IMR-90 (cell line): ENCODE measurements around the gene PCDHB8. TPM values are rescaled to one million over a fixed set of nuclear protein-coding genes. Genes with fewer than 3 reads are reported as not detected.

Source experiments
- ATAC-seq: fragments of 200-7000 bp; cut with Tn5 transposase; 2 replicates; pipeline ENCODE4 v1.9.1; 2020; ENCODE audit warnings: low read depth, mild to moderate bottlenecking, moderate library complexity
- BruUV-seq: library from RNA; stranded (reverse); fragments of 400-500 nt; replicated peaks from 2 replicates; lab custom pipeline; 2021; lab: Mats Ljungman, UMichigan
- CTCF ChIA-PET: fragments of 300-600 bp; formaldehyde crosslinking; extraction: SDS; loops from one replicate; lab custom pipeline; 2021; ENCODE audit warnings: antibody characterized with exemption; lab: Yijun Ruan, JAX
- POLR2A ChIA-PET: fragments of 300-600 bp; sonication (Branson Sonifier 250); formaldehyde crosslinking; loops from one replicate; lab custom pipeline; 2022; ENCODE audit warnings: antibody characterized with exemption; ENCODE audit not compliant: unreplicated experiment; lab: Charles Lee
- DNase-seq: peaks from one replicate; pipeline ENCODE4 v3.0.0; 2013
- H2AFZ ChIP-seq: replicated peaks from 2 replicates; pipeline ENCODE3; 2013; ENCODE audit warnings: low read length, mild to moderate bottlenecking; ENCODE audit not compliant: poor library complexity
- H2AK5ac ChIP-seq: 2 replicates; pipeline ENCODE4 v1.6.1; 2013; ENCODE audit warnings: low read depth, low read length, inconsistent platforms
- H2AK9ac ChIP-seq: replicated peaks from 2 replicates; pipeline ENCODE3; 2013; ENCODE audit warnings: mild to moderate bottlenecking, low read depth, low read length, moderate library complexity; ENCODE audit not compliant: poor library complexity
- H2BK120ac ChIP-seq: 2 replicates; pipeline ENCODE4 v1.6.1; 2013; ENCODE audit warnings: low read depth, low read length, inconsistent platforms
- H2BK15ac ChIP-seq: 3 replicates; pipeline ENCODE4 v1.6.1; 2013; ENCODE audit warnings: low read depth, low read length, inconsistent platforms
- H2BK20ac ChIP-seq: 2 replicates; pipeline ENCODE4 v1.6.1; 2013; ENCODE audit warnings: low read depth, mild to moderate bottlenecking, inconsistent platforms, low read length, moderate library complexity
- H2BK5ac ChIP-seq: 2 replicates; pipeline ENCODE4 v1.6.1; 2013; ENCODE audit warnings: mild to moderate bottlenecking, low read depth, low read length, inconsistent platforms; ENCODE audit not compliant: poor library complexity, severe bottlenecking
- H3K14ac ChIP-seq: replicated peaks from 2 replicates; pipeline ENCODE4 v1.6.1; 2013; ENCODE audit warnings: low read depth, low read length, inconsistent platforms
- H3K18ac ChIP-seq: 2 replicates; pipeline ENCODE4 v1.6.1; 2013; ENCODE audit warnings: low read depth, low read length, control low read depth
- H3K23ac ChIP-seq: 2 replicates; pipeline ENCODE4 v1.6.1; 2013; ENCODE audit warnings: low read depth, low read length, inconsistent platforms
- H3K27ac ChIP-seq: 2 replicates; pipeline ENCODE4 v1.5.1; 2013; ENCODE audit warnings: mild to moderate bottlenecking, control low read depth, low read length; ENCODE audit not compliant: insufficient read depth
- H3K27me3 ChIP-seq: 2 replicates; pipeline ENCODE4 v1.6.1; 2013; ENCODE audit warnings: low read length; ENCODE audit not compliant: control insufficient read depth, insufficient read depth
- H3K36me3 ChIP-seq: 2 replicates; pipeline ENCODE4 v1.6.1; 2013; ENCODE audit warnings: low read length, mixed read lengths; ENCODE audit not compliant: control insufficient read depth, insufficient read depth
- H3K4ac ChIP-seq: 2 replicates; pipeline ENCODE4 v1.6.1; 2013; ENCODE audit warnings: low read depth, low read length, inconsistent platforms
- H3K4me1 ChIP-seq: 2 replicates; pipeline ENCODE4 v1.6.1; 2013; ENCODE audit warnings: low read length, mixed read lengths; ENCODE audit not compliant: control insufficient read depth, insufficient read depth
- H3K4me2 ChIP-seq: 2 replicates; pipeline ENCODE4 v1.6.1; 2013; ENCODE audit warnings: low read depth, mild to moderate bottlenecking, control low read depth, low read length, moderate library complexity
- H3K4me3 ChIP-seq: 2 replicates; pipeline ENCODE4 v1.5.1; 2013; ENCODE audit warnings: low read depth, mild to moderate bottlenecking, control low read depth, low read length, moderate library complexity; ENCODE audit not compliant: insufficient read depth
- H3K56ac ChIP-seq: 2 replicates; pipeline ENCODE4 v1.6.1; 2013; ENCODE audit warnings: low read length, inconsistent platforms; ENCODE audit not compliant: insufficient read depth; ENCODE audit errors: extremely low read depth
- H3K79me1 ChIP-seq, 2 experiments: 2 replicates each; pipeline ENCODE4 v1.6.1; 2013; ENCODE audit warnings: low read length in 2 of 2, inconsistent platforms in 1 of 2, low read depth in 1 of 2
- H3K9ac ChIP-seq: 2 replicates; pipeline ENCODE4 v1.6.1; 2013; ENCODE audit warnings: low read depth, low read length, control low read depth
- H3K9me1 ChIP-seq: 2 replicates; pipeline ENCODE4 v1.6.1; 2013; ENCODE audit warnings: low read length, inconsistent platforms; ENCODE audit not compliant: insufficient read depth
- H3K9me3 ChIP-seq: 2 replicates; pipeline ENCODE4 v1.6.1; 2013; ENCODE audit warnings: low read length; ENCODE audit not compliant: control insufficient read depth, insufficient read depth
- H4K20me1 ChIP-seq: 2 replicates; pipeline ENCODE4 v1.6.1; 2013; ENCODE audit warnings: low read length, inconsistent platforms; ENCODE audit not compliant: insufficient read depth
- H4K5ac ChIP-seq: 2 replicates; pipeline ENCODE4 v1.6.1; 2013; ENCODE audit warnings: mild to moderate bottlenecking, low read depth, low read length, control low read depth
- H4K8ac ChIP-seq, 2 experiments: 2 replicates each; pipeline ENCODE4 v1.6.1; 2013; ENCODE audit warnings: low read depth in 2 of 2, low read length in 2 of 2, control low read depth in 1 of 2, inconsistent platforms in 1 of 2
- H4K91ac ChIP-seq: 2 replicates; pipeline ENCODE4 v1.6.1; 2013; ENCODE audit warnings: low read depth, low read length, inconsistent platforms; ENCODE audit not compliant: insufficient read depth
- BHLHE40 ChIP-seq: fragments of 150-350 bp; IDR thresholded peaks from 2 replicates; pipeline ENCODE4 v1.6.1; 2016; ENCODE audit warnings: mild to moderate bottlenecking, low read depth, low read length
- CTCF ChIP-seq: conservative IDR thresholded peaks from 2 replicates; pipeline ENCODE4 v1.5.1; 2012; ENCODE audit warnings: mild to moderate bottlenecking, low read depth, low read length, improper control_type of control experiment
- MAFK ChIP-seq: IDR thresholded peaks from 2 replicates; pipeline ENCODE4 v1.6.1; 2012; ENCODE audit warnings: low read depth, low read length, improper control_type of control experiment
- RAD21 ChIP-seq: IDR thresholded peaks from 2 replicates; pipeline ENCODE4 v1.6.1; 2012; ENCODE audit warnings: low read length, improper control_type of control experiment
- RCOR1 ChIP-seq: IDR thresholded peaks from 2 replicates; pipeline ENCODE4 v1.6.1; 2012; ENCODE audit warnings: mild to moderate bottlenecking, low read length, improper control_type of control experiment; ENCODE audit not compliant: insufficient replicate concordance
- RFX5 ChIP-seq: IDR thresholded peaks from 2 replicates; pipeline ENCODE4 v1.8.0; 2012; ENCODE audit warnings: low read depth, mild to moderate bottlenecking, low read length, moderate library complexity
- SMC3 ChIP-seq: fragments of 150-350 bp; IDR thresholded peaks from 2 replicates; pipeline ENCODE4 v1.6.1; 2016; ENCODE audit warnings: low read depth, mild to moderate bottlenecking, antibody characterized with exemption, low read length, moderate library complexity
- USF2 ChIP-seq: fragments of 150-350 bp; IDR thresholded peaks from 2 replicates; pipeline ENCODE4 v1.6.1; 2017; ENCODE audit warnings: mild to moderate bottlenecking, antibody characterized with exemption, low read length, low read depth
- WGBS, 2 experiments: methylation state at CpG; one replicate each; pipeline versions ENCODE4 v1.1.5 to v1.1.7; 2013; ENCODE audit warnings: missing lambda C conversion rate in 2 of 2; ENCODE audit not compliant: insufficient read length in 1 of 2; ENCODE audit errors: extremely low coverage in 2 of 2; 5-methylcytosine and 5-hydroxymethylcytosine counted together
- dilution Hi-C: fragments of 300-500 bp; cut with HindIII; formaldehyde crosslinking; loops from one replicate; pipeline ENCODE4 v1.14.3; 2018; ENCODE audit warnings: low sequenced_read_pairs; ENCODE audit not compliant: unreplicated experiment
- in situ Hi-C: fragments of 300-500 bp; cut with MboI; formaldehyde crosslinking; loops from 3 replicates; pipeline ENCODE4 v1.14.3; 2019; ENCODE audit warnings: low sequenced_read_pairs, inconsistent platforms, mixed read lengths
- intact Hi-C: fragments of 100-400 bp; cut with micrococcal nuclease; formaldehyde crosslinking; loops from 2 replicates; pipeline ENCODE4 v1.10.0; 2022
- polyA plus RNA-seq, 3 experiments: library from polyadenylated mRNA; depleted of rRNA; stranded (reverse); fragments of >200 nt; gene quantifications; 2 replicates each; pipeline ENCODE4 v1.2.3, GENCODE V29; 2012; ENCODE audit warnings: low replicate concordance in 1 of 3
- total RNA-seq: library from RNA; depleted of rRNA; stranded (reverse); fragments of >200 nt; gene quantifications from 2 replicates; pipeline ENCODE4 v1.2.3, GENCODE V29; 2012

Gene PCDHB8
- total and polyA plus RNA-seq, 2 of the 4 experiments (the other 2 are of a cell fraction): 0.07 to 0.18 TPM

GRCh38 chr5:141192110-141192725 lies 14.6 kb downstream of the PCDHB8 start, which contains the start of gene PCDHB10:
PCDHB10 (plus strand) TSS chr5:141192353; CDS start chr5:141192553, 200 bp downstream.
- H2AK9ac ChIP-seq: no peak within 1 kb of the TSS
- dilution Hi-C loops: no loop called here
- no peak within 1 kb of the TSS for H2BK120ac ChIP-seq
- ChIA-PET POLR2A (no interaction called here), CTCF (interaction anchor here (0.7 kb wide), 1 partner anchor 371 kb away, joined by 3 read pairs; no protein-coding TSS in a partner anchor)
- intact Hi-C loops: no loop called here
- H3K14ac ChIP-seq: no peak within 1 kb of the TSS
- H4K20me1 ChIP-seq: no peaks in the 10 kb centered on the region
- no peak within 1 kb of the TSS for H2BK5ac ChIP-seq
- peaks cover 10% of the 10 kb centered on the region; the same call in 1 of the 2 replicates for H3K9me3 ChIP-seq
- no peaks in the 10 kb centered on the region for H3K9me1 ChIP-seq
- DNase-seq (peak; percentile 5), ATAC-seq (peak; percentile 59; the same call in 1 of the 2 replicates)
- H4K5ac ChIP-seq: no peak within 1 kb of the TSS
- no peak within 1 kb of the TSS for H2BK20ac ChIP-seq
- H3K4me1 ChIP-seq: no peaks in the 10 kb centered on the region
- H2AK5ac ChIP-seq: no peak within 1 kb of the TSS
- peak within 1 kb of the TSS; percentile 88 for H3K4me2 ChIP-seq
- TF ChIP-seq RCOR1: no peak
- no peak for TF ChIP-seq USF2
- TF ChIP-seq CTCF: peak; percentile 35
- no peak for TF ChIP-seq BHLHE40
- no peak for TF ChIP-seq RFX5
- no peak for TF ChIP-seq SMC3
- TF ChIP-seq MAFK: no peak
- peak; percentile 22; the same call in 1 of the 2 replicates for TF ChIP-seq RAD21
- no peak within 1 kb of the TSS for H3K18ac ChIP-seq
- no peaks in the 10 kb centered on the region for H3K79me1 ChIP-seq
- H3K27me3 ChIP-seq: no peaks in the 10 kb centered on the region
- WGBS, 2 experiments: 0% methylated on average over 4 of the region's 10 CpGs; no CpG with 5 or more reads in 1 of the 2 experiments
- no peak within 1 kb of the TSS for H3K56ac ChIP-seq
- H3K23ac ChIP-seq: no peak within 1 kb of the TSS
- no peak within 1 kb of the TSS for H2BK15ac ChIP-seq
- H3K27ac ChIP-seq: no peak within 1 kb of the TSS
- no peak within 1 kb of the TSS for H3K4ac ChIP-seq
- no peak within 1 kb of the TSS for H4K91ac ChIP-seq
- H3K4me3 ChIP-seq: peak within 1 kb of the TSS; percentile 58
- in situ Hi-C loops: no loop called here
- BruUV-seq: no TSS peak
- no peaks in the 10 kb centered on the region for H3K36me3 ChIP-seq
- H2AFZ ChIP-seq: no peak within 1 kb of the TSS
- H3K9ac ChIP-seq: peak within 1 kb of the TSS; percentile 75
- no peak within 1 kb of the TSS for H4K8ac ChIP-seq
